Stimulated activated CD4-positive, alpha-beta T cell treated with anti-CD3 and anti-CD28 coated beads, Interleukin-1b, Interleukin-23, amount 100 ng/mL, for 48 hours (primary cell): ENCODE data around the gene LRRTM1.

ENCODE experiments used
- DNase-seq: peaks from one replicate; pipeline ENCODE4 v3.0.0-alpha.2; 2020

The LRRTM1 gene

GRCh38 chr2:80302314-80303005 lies 2.1 kb downstream of the LRRTM1 start:
- no peak for DNase-seq

GRCh38 chr2:80302001-80302313 lies 2.6 kb downstream of the LRRTM1 start:
- no peak for DNase-seq

GRCh38 chr2:80300954-80301353 lies 3.6 kb downstream of the LRRTM1 start:
- DNase-seq, result no peak

GRCh38 chr2:80300346-80300745 lies 4.2 kb downstream of the LRRTM1 start:
- no peak for DNase-seq

GRCh38 chr2:80299661-80300060 lies 4.9 kb downstream of the LRRTM1 start:
- no peak for DNase-seq

- DNase-seq, result no peak
Measured at GRCh38 chr2:80298954-80299353, 5.6 kb downstream of the LRRTM1 start.

- DNase-seq, result no peak
Measured at GRCh38 chr2:80293039-80293438, 11.5 kb downstream of the LRRTM1 start.

- no peak for DNase-seq
Measured at GRCh38 chr2:80292474-80292873, 12.1 kb downstream of the LRRTM1 start.

GRCh38 chr2:80291656-80292055 lies 12.9 kb downstream of the LRRTM1 start:
- no peak for DNase-seq

GRCh38 chr2:80288576-80288975 lies 16.0 kb downstream of the LRRTM1 start:
- no peak for DNase-seq

- no peak for DNase-seq
Measured at GRCh38 chr2:80281049-80281448, 23.5 kb downstream of the LRRTM1 start.

GRCh38 chr2:80280598-80280997 lies 24.0 kb downstream of the LRRTM1 start:
- DNase-seq, result no peak

- DNase-seq, result no peak
Measured at GRCh38 chr2:80269806-80270205, 34.7 kb downstream of the LRRTM1 start.

GRCh38 chr2:80266231-80266630 lies 38.3 kb downstream of the LRRTM1 start:
- DNase-seq, result no peak

GRCh38 chr2:80259292-80259691 lies 45.3 kb downstream of the LRRTM1 start:
- no peak for DNase-seq

GRCh38 chr2:80258793-80259192 lies 45.8 kb downstream of the LRRTM1 start:
- DNase-seq, result no peak

GRCh38 chr2:80258341-80258740 lies 46.2 kb downstream of the LRRTM1 start:
- DNase-seq, result no peak

- DNase-seq, result no peak
Measured at GRCh38 chr2:80257450-80257849, 47.1 kb downstream of the LRRTM1 start.

- DNase-seq, result no peak
Measured at GRCh38 chr2:80256782-80257167, 47.8 kb downstream of the LRRTM1 start.

GRCh38 chr2:80255918-80256781 lies 48.4 kb downstream of the LRRTM1 start:
- no peak for DNase-seq

- DNase-seq, result no peak
Measured at GRCh38 chr2:80252294-80252986, 52.1 kb downstream of the LRRTM1 start.
